ENCODE measurements around the gene PEAK1. TPM values are rescaled to one million over a fixed set of nuclear protein-coding genes. Genes with fewer than 3 reads are reported as not detected.

The PEAK1 gene
- total RNA-seq, 2 experiments from 2014 or later, result 9.2 to 11.0 TPM

DNA sequence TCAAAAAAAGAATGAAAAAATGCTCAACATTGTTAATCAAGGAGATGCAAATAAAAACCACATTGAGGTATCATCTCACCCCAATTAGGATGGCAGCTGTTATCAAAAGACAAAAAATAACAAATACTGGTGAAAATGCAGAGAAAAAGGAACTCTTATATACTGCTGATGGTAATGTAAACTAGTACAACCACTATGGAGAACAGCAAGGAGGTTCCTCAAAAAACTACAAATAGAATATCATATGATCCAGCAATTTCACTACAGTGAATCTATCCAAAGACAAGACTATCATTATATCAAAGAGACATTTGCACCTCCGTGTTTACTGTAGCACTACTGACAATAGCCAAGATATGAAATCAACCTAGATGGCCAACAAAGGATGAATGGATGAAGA lies 58.4 kb downstream of the PEAK1 start:
- H3K27ac Mint-ChIP-seq, result no peak overlapping the region
- Histone ChIP-seq H3K27me3 (ENCODE audit: control insufficient read depth in 1 of 2, insufficient read depth in 2 of 2, low read length in 2 of 2) (no peaks in the 10 kb centered on the region), H3K4me3 (ENCODE audit: low read length) (no peak overlapping the region), H3K4me1 (ENCODE audit: insufficient read depth, low read length) (no peaks in the 10 kb centered on the region), H3K27ac (ENCODE audit: low read depth in 1 of 2, low read length in 2 of 2) (no peak overlapping the region), H3K36me3 (ENCODE audit: insufficient read depth, low read length) (no peaks in the 10 kb centered on the region), H3K9me3 (ENCODE audit: control insufficient read depth in 1 of 2, insufficient read depth in 1 of 2, low read length in 2 of 2) (no peaks in the 10 kb centered on the region)
- H3K36me3 Mint-ChIP-seq (ENCODE audit: low read depth), result peaks cover 4% of the 10 kb centered on the region
- TF ChIP-seq CTCF (IDR thresholded peaks at IDR 0.05), result no peak
- intact Hi-C loops (cut with DNase I, micrococcal nuclease), result no loop called here
- H3K4me1 Mint-ChIP-seq (ENCODE audit: low read depth), result no peaks in the 10 kb centered on the region
- POLR2A ChIA-PET, result no interaction called here
- peaks cover 2% of the 10 kb centered on the region for H3K9me3 Mint-ChIP-seq
- CTCF ChIA-PET, result no interaction called here
- ATAC-seq (ENCODE audit: poor library complexity) (no peak), DNase-seq (no peak)
- H3K27me3 Mint-ChIP-seq, result no peaks in the 10 kb centered on the region
- no peak overlapping the region for H3K4me3 Mint-ChIP-seq

GRCh38 chr15:77358545-77359240 lies 61.2 kb downstream of the PEAK1 start:
- ATAC-seq (ENCODE audit: poor library complexity), result no peak
- POLR2A ChIA-PET, result no interaction called here
- Mint-ChIP-seq H3K4me1 (ENCODE audit: low read depth) (no peaks in the 10 kb centered on the region), H3K36me3 (ENCODE audit: low read depth) (peaks cover 4% of the 10 kb centered on the region), H3K4me3 (no peak overlapping the region), H3K9me3 (peaks cover 2% of the 10 kb centered on the region), H3K27me3 (no peaks in the 10 kb centered on the region), H3K27ac (no peak overlapping the region)
- no peak overlapping the region for H3K27ac ChIP-seq (ENCODE audit: low read depth in 1 of 2, low read length in 2 of 2)
- no peak for DNase-seq
- H3K36me3 ChIP-seq (ENCODE audit: insufficient read depth, low read length), result no peaks in the 10 kb centered on the region
- CTCF ChIA-PET, result no interaction called here
- H3K27me3 ChIP-seq (ENCODE audit: control insufficient read depth in 1 of 2, insufficient read depth in 2 of 2, low read length in 2 of 2), result no peaks in the 10 kb centered on the region
- no peak overlapping the region for H3K4me3 ChIP-seq (ENCODE audit: low read length)
- no peaks in the 10 kb centered on the region for H3K9me3 ChIP-seq (ENCODE audit: control insufficient read depth in 1 of 2, insufficient read depth in 1 of 2, low read length in 2 of 2)
- intact Hi-C loops (cut with DNase I, micrococcal nuclease), result no loop called here
- no peak for TF ChIP-seq CTCF (IDR thresholded peaks at IDR 0.05)
- no peaks in the 10 kb centered on the region for H3K4me1 ChIP-seq (ENCODE audit: insufficient read depth, low read length)

GRCh38 chr15:77356305-77356704 lies 63.6 kb downstream of the PEAK1 start:
- ChIA-PET POLR2A (no interaction called here), CTCF (no interaction called here)
- TF ChIP-seq CTCF (IDR thresholded peaks at IDR 0.05), result no peak
- no peaks in the 10 kb centered on the region for H3K36me3 ChIP-seq (ENCODE audit: insufficient read depth, low read length)
- no peak overlapping the region for H3K27ac ChIP-seq (ENCODE audit: low read depth in 1 of 2, low read length in 2 of 2)
- no peak overlapping the region for H3K27ac Mint-ChIP-seq
- DNase-seq (no peak), ATAC-seq (ENCODE audit: poor library complexity) (no peak)
- H3K9me3 ChIP-seq (ENCODE audit: control insufficient read depth in 1 of 2, insufficient read depth in 1 of 2, low read length in 2 of 2), result no peaks in the 10 kb centered on the region
- intact Hi-C loops (cut with DNase I, micrococcal nuclease), result no loop called here
- H3K4me1 Mint-ChIP-seq (ENCODE audit: low read depth), result no peaks in the 10 kb centered on the region
- no peaks in the 10 kb centered on the region for H3K4me1 ChIP-seq (ENCODE audit: insufficient read depth, low read length)
- no peaks in the 10 kb centered on the region for H3K9me3 Mint-ChIP-seq
- H3K4me3 ChIP-seq (ENCODE audit: low read length), result no peak overlapping the region
- no peaks in the 10 kb centered on the region for H3K36me3 Mint-ChIP-seq (ENCODE audit: low read depth)
- no peak overlapping the region for H3K4me3 Mint-ChIP-seq
- H3K27me3 Mint-ChIP-seq, result no peaks in the 10 kb centered on the region
- H3K27me3 ChIP-seq (ENCODE audit: control insufficient read depth in 1 of 2, insufficient read depth in 2 of 2, low read length in 2 of 2), result no peaks in the 10 kb centered on the region

Measured in CD4-positive, alpha-beta T cell (primary cell).